NCI-H2081 treated with DMSO at 0.1 percent for 48 hours (cell line): ENCODE measurements around the gene HNRNPU.
A peak's percentile ranks its signal among the peaks of the same experiment; 100 is the strongest.

Experiments
- DNase-seq: peaks from one replicate; lab custom pipeline; 2025; lab: John Stamatoyannopoulos, UW

The HNRNPU gene

GRCh38 chr1:244864253-244865027 lies at the start of gene HNRNPU:
Gene HNRNPU (minus strand): TSS chr1:244864543. CDS start chr1:244864307, 236 bp downstream.
- peak; percentile 91 for DNase-seq

- DNase-seq: no peak
Observed at GRCh38 chr1:244913806-244914205, 49.5 kb upstream of the HNRNPU start.

GRCh38 chr1:244904119-244904518 lies 39.8 kb upstream of the HNRNPU start:
- DNase-seq: no peak

DNA sequence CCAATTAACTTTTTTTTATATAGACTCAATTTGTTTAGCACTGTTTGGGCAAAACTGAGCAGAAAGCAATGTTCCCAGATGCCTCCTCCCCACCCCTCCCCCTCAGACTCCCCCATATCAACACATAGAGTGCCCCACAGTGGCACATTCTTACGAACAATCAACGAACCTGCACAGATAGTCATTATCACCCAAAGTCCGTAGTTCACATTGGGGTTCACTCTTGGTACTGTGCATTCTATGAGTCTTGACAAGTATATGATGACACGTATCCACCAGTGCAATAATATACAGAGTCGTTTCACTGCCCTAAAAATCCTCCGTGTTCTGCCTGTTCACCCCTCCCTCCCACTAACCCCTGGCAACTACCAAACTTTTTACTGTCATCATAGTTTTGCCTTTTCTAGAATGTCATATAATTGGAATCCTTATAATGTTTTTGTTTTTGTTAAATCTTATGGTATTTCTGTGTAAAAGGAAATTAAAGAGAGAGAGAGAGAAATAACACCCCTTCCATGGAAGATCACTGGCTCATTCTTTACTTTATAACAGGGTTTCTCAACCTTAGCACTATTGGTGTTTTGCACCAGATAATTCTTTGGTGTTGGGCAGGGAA lies 37.2 kb upstream of the HNRNPU start:
- DNase-seq: no peak

DNA sequence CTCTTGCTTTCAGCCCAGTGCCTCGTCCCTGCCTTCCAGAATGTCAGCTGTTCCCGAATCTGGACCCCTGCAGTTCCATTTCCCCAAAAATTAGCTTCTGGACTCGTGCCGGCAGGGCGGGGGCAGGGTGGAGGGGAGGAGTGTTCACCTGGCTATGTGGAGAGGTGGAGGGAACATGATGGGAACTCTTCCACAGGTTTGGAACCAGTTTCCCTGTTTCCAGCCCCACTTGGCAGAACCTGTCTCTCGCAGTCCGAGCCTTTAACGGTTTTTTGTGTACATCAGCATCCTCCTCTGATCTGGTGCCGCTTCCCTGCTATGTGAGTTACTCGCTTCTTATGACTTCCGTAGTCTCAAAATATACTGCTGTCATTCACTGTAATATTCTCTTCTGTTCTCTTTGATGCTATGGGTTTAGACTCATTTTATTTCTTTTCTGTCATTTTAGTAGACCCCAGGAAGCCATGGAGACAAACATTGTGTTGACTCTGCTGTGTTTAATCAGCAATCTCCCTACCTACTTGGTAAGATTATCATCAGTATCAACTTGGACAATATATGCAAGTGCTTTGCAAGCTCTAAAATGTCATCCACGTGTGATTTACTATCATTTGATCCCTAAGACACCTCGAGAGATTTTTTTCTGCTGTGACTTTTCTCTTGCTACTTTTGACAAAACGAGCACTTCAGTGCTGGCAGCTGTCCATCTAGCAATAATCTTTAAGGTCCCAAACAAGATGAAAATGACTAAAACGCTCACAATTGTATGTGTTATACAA lies 33.3 kb upstream of the HNRNPU start:
- no peak for DNase-seq

- DNase-seq: no peak
Observed at GRCh38 chr1:244896550-244896949, 32.2 kb upstream of the HNRNPU start.

DNA sequence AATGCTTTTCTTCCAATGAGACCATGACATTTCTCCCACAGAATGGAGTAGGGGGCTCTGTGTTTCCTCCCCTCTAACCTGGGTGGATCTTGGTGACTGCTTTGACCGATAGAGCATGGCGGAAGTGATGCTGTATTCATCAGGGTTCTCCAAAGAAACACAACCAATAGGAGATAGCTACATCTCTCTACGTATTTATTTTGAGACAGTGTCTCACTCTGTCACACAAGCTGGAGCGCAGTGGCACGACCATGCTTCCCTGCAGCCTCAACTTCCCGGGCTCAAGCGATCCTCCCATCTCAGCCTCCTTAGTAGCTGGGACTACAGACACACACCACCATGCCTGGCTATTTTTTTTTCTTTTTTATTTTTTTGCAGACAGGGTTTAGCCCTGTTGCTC lies 29.5 kb upstream of the HNRNPU start:
- DNase-seq: no peak

GRCh38 chr1:244887281-244887680 lies 22.9 kb upstream of the HNRNPU start:
- DNase-seq: no peak

DNA sequence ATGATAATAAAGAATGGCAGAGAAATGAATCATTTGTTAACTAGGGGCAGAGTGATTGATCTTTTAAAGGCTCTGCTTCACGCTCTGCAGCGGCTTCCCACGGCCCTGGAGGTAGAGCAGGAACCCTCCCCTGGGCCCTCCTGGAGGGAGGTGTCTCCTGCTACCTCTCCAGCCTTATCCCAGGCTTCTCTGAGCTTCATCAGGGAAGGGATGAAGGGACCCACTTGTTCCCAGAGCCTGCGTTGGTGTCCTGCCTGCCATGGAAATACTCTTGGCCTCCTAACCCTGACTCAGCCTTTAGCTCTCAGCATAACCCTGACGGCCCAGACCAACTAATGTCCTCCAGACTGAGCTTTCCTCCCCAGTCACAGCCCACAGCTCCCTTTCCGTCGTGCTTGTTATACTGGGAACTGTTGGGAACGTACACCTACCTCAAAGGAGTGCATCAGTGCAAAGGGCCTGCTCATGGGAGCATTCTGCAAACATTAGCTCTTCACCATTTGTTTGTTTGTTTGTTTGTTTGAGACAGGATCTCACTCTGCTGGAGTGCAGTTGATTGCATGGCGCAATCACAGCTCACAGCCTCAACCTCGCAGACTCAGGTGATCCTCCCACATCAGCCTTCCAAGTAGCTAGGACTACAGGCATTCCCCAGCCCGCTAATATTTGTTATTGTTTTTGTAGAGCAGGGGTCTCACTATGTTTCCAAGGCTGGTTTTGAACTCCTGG lies 17.4 kb upstream of the HNRNPU start:
- no peak for DNase-seq

- DNase-seq: no peak
Observed at GRCh38 chr1:244878681-244879080, 14.3 kb upstream of the HNRNPU start.

GRCh38 chr1:244876228-244876910 lies 12.0 kb upstream of the HNRNPU start:
- DNase-seq: no peak

DNA sequence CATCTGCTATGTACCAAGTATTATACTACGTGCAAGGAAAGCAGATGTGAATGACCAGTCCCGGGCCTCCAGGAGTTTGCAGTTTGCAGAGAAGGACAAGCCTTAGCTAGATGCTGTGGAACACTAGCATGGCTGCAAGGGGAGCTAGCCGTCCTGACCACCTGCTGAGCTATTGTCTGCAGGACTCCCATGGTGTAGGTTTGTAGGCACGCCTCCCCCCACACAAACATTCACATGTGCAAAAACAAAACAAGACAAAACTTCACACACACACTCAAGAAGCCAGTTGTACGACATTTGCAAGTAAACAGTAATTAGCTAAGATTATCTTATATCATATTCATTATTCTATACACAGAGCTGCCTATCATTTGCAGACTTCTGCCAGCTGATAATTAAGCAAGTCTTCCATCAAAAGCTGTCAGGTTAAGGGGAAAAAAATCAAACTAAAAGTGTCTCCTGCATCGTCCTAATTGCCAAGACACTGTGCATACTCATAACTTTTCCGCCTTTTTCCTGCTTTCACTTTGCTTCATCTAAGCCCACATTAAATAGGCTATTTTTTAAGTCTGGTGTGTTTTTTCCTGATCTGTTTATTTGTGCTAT lies 10.7 kb upstream of the HNRNPU start:
- DNase-seq: peak; percentile 28

DNA sequence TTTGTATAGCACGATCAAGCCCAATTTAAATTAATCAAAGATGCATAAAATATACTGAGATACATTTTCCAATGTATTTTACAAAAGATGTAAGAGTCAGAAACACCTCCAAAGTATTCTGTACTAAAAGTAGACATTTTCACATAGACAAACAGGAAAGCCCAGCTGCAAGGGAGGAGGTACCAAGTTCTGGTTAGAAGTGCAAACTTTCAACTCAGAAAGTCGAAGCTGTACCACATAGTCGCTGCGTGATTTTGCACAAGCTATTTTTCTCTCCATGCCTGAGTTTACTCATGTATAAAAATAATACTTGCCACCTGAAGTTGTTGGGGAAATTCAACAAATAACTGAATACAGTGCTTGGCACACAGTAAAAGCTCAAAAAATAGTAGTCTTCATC lies 5.6 kb upstream of the HNRNPU start:
- DNase-seq: no peak

DNA sequence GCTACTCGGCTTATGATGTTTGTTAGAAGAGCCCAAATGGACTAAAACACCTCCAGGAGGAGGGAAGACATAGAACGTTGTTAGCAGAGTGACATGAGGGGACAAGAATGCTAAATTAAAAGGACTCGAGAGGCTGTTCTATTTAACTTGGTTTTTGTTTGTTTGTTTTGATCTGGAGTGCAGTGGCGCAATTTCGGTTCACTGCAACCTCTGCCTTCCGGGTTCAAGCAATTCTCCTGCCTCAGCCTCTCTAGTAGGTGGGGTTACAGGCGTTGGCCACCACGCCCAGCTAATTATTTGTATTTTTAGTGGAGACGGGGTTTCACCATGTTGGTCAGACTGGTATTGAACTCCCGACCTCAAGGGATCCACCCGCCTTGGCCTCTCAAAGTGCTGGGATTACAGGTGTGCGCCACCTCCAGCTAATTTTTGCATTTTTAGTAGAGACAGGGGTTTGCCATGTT lies 5.1 kb upstream of the HNRNPU start:
- no peak for DNase-seq

- DNase-seq: no peak
Observed at GRCh38 chr1:244868484-244869363, 4.4 kb upstream of the HNRNPU start.

GRCh38 chr1:244866355-244866754 lies 2.0 kb upstream of the HNRNPU start:
- no peak for DNase-seq

DNA sequence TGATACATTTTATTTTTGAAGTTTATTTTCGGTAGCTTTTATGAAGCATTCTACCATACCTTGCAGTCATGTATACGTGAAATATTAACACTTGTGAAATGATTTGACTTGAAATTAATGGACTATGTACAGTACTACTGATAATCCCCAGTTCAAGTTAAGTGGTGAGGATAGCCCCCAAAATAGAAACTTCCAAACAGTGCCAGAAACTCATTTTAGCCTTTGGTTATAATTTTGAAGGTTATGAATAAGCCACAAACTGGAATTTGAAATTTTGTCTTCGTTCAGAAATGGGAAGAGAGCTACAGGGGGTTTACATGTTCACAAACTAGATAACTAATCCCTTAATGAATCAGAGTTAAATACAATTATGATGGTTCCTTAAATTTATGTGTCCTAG lies 1.5 kb upstream of the HNRNPU start:
- no peak for DNase-seq

GRCh38 chr1:244865028-244865371 lies 657 bp upstream of the HNRNPU start:
- DNase-seq: no peak

DNA sequence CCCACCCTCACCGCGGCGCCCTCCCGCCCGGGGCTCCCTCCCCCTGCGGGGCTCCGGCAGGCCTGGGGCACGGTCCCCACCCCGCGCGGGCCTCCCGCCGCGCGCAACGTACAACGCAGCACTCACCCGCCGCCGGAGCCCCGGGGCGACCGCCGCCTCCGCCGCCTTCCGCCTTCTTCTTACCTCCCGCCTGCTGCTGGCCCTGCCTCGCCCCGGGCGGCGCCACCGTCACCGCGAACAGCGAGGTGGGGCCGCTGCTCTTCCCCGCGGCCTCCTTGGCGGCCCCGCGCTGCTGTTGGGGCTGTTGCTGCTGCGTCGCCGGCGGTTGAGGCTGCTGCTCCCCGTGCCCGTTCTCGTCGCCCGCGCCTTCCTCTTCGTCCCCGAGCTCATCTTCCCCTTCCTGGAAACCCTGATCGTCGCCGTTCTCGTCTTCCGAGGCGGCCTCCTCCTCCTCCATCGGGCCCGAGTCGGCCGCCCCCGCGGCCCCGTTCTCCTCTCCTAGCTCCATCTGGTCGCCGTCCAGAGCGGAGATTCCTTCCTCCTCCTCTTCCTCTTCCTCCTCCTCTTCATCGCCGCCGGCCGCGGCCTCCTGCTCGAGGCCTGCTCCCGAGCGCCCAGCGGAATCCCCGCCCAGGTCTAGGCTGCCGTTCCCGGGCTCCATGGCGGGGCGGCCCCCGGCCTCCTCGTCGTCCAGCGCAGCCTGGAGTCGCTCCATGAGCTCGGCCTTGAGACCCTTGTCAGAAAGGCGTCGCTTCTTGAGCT lies 671 bp downstream of the HNRNPU start:
- DNase-seq: no peak
